Measurements from ENCODE around the gene SEMA4D.

The SEMA4D gene

DNA sequence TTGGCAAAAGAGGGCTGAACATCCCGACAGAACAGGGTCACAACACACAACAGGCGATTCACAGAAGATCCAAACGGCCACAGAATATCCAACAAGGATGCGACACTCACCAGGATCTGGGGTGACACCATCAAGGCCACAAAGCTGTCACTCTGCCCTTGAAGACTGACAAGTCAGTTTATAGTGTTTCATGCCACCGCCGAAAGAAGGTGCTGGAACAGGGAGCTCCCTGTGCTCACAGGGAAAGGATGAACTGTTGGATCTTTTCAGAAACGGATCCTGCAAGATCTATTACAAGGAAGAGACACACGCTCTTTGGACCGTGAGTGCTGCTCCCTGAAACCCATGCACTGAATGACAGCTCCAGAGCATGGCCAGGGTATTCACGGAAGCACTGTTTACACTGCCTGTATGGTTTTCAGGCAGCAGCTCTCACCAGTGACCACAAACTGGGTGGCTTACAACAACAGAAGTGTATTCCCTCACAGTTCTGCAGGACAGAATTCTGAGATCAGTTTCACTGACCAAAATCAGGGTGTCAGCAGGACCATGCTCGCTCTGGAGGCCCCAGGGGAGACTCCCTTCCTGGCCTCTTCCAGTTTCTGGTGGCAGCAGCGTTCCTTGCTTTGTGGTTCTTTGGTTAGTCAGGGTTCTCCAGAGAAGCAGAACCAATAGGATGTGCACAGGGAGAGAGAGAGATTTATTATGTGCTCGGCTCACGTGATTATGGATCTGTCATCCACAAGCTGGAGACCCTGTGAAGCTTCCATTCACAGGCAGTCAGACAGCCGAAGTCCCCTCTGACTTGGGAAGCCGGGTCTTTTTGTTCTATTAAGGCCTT is 52.8 kb downstream of the SEMA4D start:
- no peak for DNase-seq (ENCODE audit: low spot score)

GRCh38 chr9:89444274-89444673 is 53.6 kb downstream of the SEMA4D start:
- DNase-seq (ENCODE audit: low spot score) = no peak

DNA sequence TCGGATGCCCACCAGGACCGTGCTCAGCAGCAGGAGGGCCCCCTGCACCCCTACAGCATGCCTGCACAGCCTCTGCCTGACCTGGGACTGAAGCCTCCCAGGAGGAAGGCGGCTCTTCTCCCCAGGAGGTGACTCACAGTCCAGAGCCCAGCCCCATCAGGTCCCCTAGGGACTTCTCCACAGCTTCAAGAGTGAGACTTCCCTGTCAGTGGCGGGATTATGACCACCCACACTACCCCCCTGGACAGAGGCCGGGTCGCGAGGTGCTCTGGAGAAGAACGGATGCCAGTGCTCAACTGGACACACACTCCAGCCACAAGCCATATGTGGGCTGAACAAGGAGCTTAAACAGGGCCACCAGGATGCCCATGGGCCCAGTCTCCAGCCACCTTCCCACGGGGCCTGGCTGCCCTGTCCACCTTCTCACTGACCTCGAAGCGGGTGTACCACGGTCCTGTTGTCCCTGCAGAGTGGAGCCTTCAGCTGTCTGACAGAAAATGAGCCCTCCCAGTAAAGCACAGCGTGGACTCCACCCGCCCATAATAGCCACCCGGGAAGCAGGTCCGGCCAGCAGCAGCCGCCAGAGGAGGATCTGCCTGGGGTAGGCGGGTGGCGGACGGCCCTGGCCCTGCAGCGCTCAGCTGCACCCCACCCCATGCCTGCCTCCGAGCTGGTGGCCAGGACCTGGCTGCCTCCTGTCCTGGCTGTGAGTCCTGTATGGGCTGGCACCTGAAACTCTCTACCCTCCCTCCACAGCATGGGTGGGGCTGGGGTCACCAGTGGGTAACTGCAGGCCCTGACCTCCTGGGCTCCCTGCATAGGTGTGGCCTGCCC is 54.7 kb downstream of the SEMA4D start:
- DNase-seq (ENCODE audit: low spot score) = no peak

GRCh38 chr9:89442501-89442978 is 55.4 kb downstream of the SEMA4D start:
- no peak for DNase-seq (ENCODE audit: low spot score)

DNA sequence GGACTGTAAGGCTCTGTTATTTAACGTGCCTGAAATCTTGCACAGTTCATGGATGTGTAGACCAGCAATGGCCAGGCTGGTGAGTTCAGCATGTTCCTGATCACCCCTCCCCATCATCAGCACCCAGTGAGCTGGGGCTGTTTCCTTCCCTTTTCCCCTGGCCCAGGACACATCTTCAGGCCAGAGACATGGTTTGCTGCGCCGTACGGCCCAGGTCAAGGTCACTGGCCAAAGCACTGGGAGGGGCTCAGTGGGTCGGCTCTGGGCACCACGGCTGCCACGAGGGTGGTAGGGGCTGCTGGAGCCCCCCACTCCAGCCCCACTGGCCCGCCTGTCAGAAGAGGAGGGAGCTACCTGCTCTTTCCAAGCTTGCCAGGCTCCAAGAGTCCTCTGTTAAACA is 55.9 kb downstream of the SEMA4D start:
- no peak for DNase-seq (ENCODE audit: low spot score)

DNA sequence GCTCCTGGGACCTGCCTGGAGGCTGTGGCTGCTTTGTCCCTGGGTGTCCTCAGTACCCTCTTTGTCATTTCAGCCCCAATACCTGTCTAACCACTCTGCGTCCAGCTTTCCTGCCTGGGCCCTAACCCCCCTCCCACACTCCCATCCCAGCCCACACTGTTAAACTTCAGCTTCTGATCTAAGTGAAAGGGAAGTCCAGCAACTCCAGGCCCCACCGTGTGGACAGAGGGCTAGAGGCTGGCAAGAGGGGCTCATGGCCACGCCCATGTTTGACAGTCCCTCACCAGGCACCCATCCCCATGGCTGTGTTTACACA is 56.3 kb downstream of the SEMA4D start:
- DNase-seq (ENCODE audit: low spot score) = no peak

DNA sequence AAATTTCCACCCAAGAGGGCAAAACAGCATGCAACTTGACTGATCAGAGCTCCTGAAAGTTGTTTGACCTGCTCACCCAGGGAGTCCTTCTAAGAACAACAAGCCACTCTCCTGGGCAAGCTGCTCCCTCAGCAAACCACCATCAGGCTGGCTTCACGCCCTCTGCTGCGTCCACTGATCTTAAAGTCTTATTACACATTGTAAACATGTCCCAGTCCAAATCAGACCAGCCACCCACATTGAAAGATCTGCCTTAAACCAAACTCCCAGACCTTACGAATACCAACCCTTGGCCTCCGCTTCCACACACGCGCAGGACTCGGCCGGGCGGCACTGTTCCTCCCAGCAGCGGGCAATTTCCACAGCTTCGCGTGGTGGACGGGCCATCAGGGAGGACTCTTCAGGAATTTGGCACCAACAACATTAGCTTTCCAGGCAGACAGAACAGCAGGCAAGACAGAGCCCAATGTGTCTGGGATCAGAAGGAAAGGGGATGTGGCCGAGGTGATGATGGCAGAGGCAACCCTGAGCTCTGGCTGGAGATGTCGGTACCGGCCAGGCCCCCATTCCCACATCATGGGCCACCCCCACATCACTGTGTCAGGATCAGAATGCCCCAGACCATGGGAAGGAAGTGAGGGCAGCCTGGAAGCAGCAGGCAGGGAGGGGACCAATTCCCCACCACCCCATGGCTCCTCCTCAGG is 56.8 kb downstream of the SEMA4D start:
- no peak for DNase-seq (ENCODE audit: low spot score)

GRCh38 chr9:89440548-89440947 is 57.4 kb downstream of the SEMA4D start:
- no peak for DNase-seq (ENCODE audit: low spot score)

DNA sequence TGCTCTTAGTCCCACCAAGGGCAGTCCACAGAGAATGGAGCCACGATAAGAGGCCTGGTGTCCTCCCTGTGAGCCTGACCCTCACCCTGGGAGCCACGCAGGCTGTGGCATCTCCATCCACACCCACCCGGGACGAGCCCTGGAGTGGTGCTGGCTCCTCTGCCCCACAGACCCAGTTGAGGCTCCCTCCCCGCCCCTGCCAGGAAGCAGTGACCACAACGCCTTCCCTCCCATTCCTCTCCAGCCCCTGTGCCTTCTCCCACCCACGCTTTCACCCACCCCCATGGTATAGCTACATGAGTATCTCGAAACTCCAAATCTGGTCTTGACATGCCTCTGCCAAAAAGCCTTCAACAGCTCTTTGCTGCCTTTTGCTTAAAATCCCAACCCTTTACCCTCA is 57.9 kb downstream of the SEMA4D start:
- DNase-seq (ENCODE audit: low spot score) = no peak

- no peak for DNase-seq (ENCODE audit: low spot score)
These were observed 58.3 kb downstream of the SEMA4D start for GRCh38 chr9:89439571-89439970.

- no peak for DNase-seq (ENCODE audit: low spot score)
These were observed 59.7 kb downstream of the SEMA4D start for GRCh38 chr9:89438194-89438593.

DNA sequence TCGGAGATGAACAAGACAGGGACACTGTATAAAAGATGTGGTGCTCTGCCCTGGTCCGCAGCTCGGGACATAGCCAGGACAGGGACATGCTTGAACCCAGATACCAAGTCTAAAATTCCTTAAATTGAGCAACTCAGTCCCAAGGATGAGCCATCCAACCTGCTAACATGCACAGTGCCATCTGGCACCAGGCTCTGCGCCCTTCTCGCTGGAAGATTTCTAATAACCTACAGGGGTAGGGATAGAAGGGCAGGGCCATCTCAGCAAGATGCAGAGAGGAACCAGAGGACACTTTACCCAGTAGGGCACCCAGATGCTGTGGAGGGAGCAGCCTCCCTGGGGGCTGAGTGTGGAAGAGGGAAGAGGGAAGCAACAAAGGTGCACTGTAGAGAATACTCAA is 60.1 kb downstream of the SEMA4D start:
- no peak for DNase-seq (ENCODE audit: low spot score)

- DNase-seq (ENCODE audit: low spot score) = no peak
These were observed 60.8 kb downstream of the SEMA4D start for GRCh38 chr9:89436963-89437625.

GRCh38 chr9:89436326-89436725 is 61.6 kb downstream of the SEMA4D start:
- DNase-seq (ENCODE audit: low spot score) = peak; percentile 91

GRCh38 chr9:89435071-89435823 is 62.7 kb downstream of the SEMA4D start:
- DNase-seq (ENCODE audit: low spot score) = no peak

DNA sequence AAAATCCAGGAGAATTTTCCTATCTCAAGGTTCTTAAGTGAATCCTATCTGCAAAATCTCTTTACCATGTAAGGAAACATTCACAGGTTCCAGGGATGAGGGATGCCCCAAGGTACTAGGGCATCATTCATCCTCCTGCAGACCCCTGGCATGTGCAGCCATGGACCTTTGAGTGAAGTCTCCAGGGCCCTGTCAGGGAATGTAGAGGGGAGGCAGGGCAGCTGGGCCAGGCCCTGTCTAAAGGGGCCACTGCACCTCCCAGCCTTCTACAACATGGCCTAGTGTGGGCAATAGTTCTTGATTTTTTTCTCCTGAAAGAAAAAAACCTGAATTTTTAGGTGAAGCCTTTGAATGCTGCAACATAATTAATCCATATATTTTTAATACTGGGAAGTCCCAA is 63.3 kb downstream of the SEMA4D start:
- no peak for DNase-seq (ENCODE audit: low spot score)

- DNase-seq (ENCODE audit: low spot score) = peak; percentile 75
These were observed 64.1 kb downstream of the SEMA4D start for GRCh38 chr9:89433826-89434225.

DNA sequence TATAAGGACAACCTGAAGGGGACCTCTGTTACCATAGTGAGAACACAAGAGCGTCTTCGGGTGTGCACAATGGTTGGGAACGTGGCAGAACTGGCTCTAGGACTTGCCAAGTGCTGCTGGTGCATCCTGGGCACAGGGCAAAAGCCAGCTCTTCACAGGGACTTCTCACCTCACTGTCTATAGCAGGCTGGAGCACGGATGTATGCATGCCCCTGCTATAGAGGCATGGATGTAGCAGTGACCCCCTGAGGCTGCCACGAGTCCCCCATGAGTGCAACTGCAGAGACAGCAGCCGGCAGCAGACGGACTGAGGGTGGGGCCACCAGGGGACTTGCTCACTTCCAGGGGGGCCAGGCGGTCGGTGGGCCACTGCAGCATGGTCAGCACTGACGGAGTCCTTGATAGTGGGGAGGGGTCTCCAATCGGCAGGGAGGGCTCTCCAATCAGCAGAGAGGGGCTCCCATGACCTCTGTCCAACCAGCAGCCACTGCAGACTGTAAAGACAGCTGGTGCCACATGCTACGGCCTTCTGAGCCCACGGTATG is 64.9 kb downstream of the SEMA4D start:
- DNase-seq (ENCODE audit: low spot score) = no peak

DNA sequence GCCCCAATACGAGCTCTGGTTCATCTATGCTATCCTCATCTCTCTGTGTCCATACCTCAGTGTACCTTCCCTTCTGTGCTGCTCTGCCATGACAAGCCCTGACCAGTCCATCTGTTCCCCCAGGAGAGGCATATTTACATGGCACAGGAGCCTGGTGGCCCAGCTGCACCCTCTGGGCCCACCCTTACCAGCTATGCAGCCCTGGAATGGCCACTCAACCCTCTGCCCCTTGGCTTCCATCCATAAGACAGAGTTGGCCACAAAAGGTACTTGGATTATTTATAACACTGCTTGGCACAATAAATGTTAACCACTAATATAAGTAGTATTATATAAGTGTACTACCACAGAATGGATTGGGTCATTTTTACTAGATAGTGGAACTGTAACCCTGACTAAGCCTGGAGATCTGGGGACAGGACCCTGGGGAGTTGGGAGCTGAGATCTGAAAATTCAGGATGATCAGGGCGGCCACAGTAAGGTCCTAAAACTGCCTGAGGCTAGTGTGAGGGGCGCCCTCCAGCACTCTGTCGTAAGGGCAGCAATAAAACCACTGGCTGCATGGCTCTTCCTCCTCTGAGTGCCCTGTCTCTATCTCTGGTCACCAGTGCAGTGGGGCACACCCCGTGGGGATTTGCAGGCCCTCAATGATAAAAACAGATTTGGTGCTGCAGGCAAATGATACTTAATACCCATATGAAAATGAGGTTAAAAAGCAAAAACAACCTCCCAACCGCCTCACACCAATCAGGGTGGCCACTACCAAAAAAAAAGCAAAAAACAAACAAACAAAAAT is 65.8 kb downstream of the SEMA4D start:
- DNase-seq (ENCODE audit: low spot score) = no peak

DNA sequence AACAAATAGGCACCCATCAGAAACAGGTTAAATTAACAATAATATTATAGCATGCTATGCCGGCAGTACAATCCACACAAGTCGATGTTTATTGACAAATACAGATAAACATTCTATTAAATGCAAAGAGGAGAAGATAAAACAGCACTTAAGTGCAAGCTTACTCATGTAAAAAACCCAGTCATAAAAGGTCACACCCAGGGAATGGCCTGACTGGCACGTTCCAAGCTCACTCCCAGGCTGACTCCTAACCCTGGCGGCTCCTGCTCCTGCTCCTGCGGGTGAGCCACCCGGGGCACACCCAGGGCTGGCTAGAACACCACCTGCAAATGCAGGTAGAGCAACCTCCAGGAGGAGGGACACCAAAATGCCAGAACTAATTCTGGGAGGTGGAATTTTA is 66.9 kb downstream of the SEMA4D start:
- no peak for DNase-seq (ENCODE audit: low spot score)
